Smooth muscle cell of the umbilical artery (primary cell): Measurements from ENCODE around the gene SCT. TPM values are rescaled to one million over a fixed set of nuclear protein-coding genes. Genes with fewer than 3 reads are reported as not detected.

Experiments
- total RNA-seq: library from RNA; depleted of rRNA; stranded (reverse); fragments of >200 nt; gene quantifications from 2 replicates; pipeline ENCODE4 v1.2.3, GENCODE V29; 2014

The SCT gene
- total RNA-seq = not detected in 2 replicates

DNA sequence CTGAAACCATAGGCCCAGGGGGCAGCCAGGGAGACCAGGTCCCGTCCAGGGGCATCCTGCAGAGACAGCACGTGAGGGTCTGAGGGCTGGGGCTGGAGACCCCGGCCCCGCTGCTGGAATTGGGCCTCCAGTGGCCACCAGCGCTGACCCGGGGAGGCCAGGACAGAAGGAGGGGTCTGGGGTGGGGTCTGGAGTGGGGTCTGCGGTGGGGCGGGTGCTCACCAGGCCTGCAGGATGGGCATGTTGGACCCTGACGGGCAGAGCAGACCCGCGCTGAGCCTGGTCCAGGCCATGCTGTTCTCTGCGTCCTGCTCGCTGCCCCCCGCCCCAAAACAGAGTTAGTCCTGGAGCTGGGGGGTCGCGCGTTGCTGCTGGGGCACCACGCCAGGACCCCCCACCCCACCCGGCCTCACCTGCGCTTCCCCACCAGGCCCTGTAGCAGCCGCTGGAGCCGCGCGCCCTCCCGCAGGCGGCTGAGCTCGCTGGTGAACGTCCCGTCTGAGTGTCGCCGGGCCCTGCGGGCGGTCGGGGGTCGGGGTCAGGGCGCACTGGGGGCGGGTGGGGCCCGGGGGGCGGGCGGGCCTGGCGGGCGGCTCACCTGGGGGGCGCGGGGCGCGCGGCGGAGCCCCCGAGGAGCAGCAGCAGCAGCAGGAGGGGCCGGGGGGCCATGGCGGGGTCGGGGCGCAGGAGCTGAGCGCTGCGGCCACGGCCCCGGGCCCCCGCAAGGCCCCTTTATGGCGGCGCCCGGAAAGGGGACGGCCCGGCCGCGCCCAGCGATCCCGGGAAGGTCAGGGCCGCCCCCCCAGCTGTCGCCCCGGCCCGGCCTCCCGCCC, at the start of gene SCT:
SCT (minus strand) TSS at position 707 of the 833 bp plus-strand sequence; CDS start at position 669, 38 bp downstream.

DNA sequence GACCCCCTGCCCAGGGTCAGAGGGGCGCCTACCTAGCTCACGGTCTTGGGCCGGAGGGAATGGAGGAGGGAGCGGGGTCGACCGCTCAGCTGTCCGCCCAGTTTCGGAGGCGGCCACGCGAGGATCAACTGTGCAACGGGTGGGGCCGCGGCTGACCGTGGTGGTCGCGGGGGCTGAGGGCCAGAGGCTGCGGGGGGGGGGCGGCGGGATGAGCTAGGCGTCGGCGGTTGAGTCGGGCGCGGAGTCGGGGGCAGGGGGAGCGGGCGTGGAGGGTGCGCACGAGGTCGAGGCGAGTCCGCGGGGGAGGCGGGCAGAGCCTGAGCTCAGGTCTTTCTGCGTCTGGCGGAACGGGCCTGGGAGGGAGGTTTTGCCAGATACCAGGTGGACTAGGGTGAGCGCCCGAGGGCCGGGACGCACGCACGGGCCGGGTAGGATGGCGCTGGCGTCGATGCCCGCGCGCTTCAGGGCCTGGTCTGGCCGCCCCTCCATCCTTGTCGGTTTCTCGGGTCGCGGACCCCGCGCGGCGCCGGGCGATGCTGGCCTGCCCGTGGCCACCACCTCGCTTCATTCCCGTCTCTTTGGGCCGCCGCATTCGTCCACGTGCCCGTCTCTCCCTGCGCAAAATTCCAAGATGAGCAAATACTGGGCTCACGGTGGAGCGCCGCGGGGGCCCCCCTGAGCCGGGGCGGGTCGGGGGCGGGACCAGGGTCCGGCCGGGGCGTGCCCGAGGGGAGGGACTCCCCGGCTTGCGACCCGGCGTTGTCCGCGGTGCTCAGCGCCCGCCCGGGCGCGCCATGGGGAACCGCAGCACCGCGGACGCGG, 9.7 kb upstream of the SCT start, which contains the start of gene DRD4:
DRD4 (plus strand) TSS at position 759 of the 822 bp plus-strand sequence; CDS start at position 795, 36 bp downstream.

GRCh38 chr11:624705-625635, 2.0 kb downstream of the SCT start, which contains the start of gene CDHR5:
CDHR5 (minus strand) TSS chr11:624955; CDS start chr11:624902, 53 bp downstream.

GRCh38 chr11:615504-616319, 11.3 kb downstream of the SCT start, which contains the start of gene IRF7:
IRF7 (minus strand) TSS chr11:615950; CDS start chr11:615364, 586 bp downstream.

Other genes with a start within 250 kb of the SCT start
- 0.69 and 1.8 TPM in 2 replicates for gene PKP3, start 233.0 kb downstream of the SCT start, total RNA-seq
- 8.1 and 14.0 TPM in 2 replicates for gene SIGIRR, start 212.2 kb downstream of the SCT start, total RNA-seq
- gene ANO9, start 185.2 kb downstream of the SCT start, total RNA-seq = not detected in 2 replicates
- gene PTDSS2, start 176.9 kb downstream of the SCT start, total RNA-seq = 30.9 and 31.2 TPM in 2 replicates
- 256 and 286 TPM in 2 replicates for gene RNH1, start 119.9 kb downstream of the SCT start, total RNA-seq
- gene HRAS, start 91.6 kb downstream of the SCT start, total RNA-seq = 32.1 and 44.6 TPM in 2 replicates
- gene LRRC56, start 89.7 kb downstream of the SCT start, total RNA-seq = 0.89 and 1.0 TPM in 2 replicates
- 0.30 and 0.60 TPM in 2 replicates for gene LMNTD2, start 66.4 kb downstream of the SCT start, total RNA-seq
- 7.1 and 13.3 TPM in 2 replicates for gene RASSF7, start 66.2 kb downstream of the SCT start, total RNA-seq
- gene PHRF1, start 50.7 kb downstream of the SCT start, total RNA-seq = 22.3 and 41.2 TPM in 2 replicates
- 5.9 and 6.5 TPM in 2 replicates for gene IRF7, start 11.2 kb downstream of the SCT start, total RNA-seq
- not detected in 2 replicates for gene CDHR5, start 2.2 kb downstream of the SCT start, total RNA-seq
- gene DRD4, start 10.1 kb upstream of the SCT start, total RNA-seq = 0.09 TPM in 1 of 2 replicates, not detected in the other
- 22.6 and 31.6 TPM in 2 replicates for gene DEAF1, start 68.0 kb upstream of the SCT start, total RNA-seq
- gene TMEM80, start 68.6 kb upstream of the SCT start, total RNA-seq = 8.3 and 10.1 TPM in 2 replicates
- 18.7 and 31.3 TPM in 2 replicates for gene EPS8L2, start 79.0 kb upstream of the SCT start, total RNA-seq
- gene TALDO1, start 120.3 kb upstream of the SCT start, total RNA-seq = 121 and 178 TPM in 2 replicates
- gene GATD1, start 150.3 kb upstream of the SCT start, total RNA-seq = 17.8 and 30.4 TPM in 2 replicates
- 0.89 and 1.8 TPM in 2 replicates for gene CEND1, start 162.9 kb upstream of the SCT start, total RNA-seq
- gene SLC25A22, start 171.1 kb upstream of the SCT start, total RNA-seq = 8.9 and 28.8 TPM in 2 replicates
- 15.7 and 15.8 TPM in 2 replicates for gene PIDD1, start 178.1 kb upstream of the SCT start, total RNA-seq
- 123 and 263 TPM in 2 replicates for gene RPLP2, start 182.8 kb upstream of the SCT start, total RNA-seq
- gene PNPLA2, start 191.7 kb upstream of the SCT start, total RNA-seq = 23.5 and 32.9 TPM in 2 replicates
- 0.30 and 1.2 TPM in 2 replicates for gene CRACR2B, start 200.7 kb upstream of the SCT start, total RNA-seq
- gene CD151, start 205.8 kb upstream of the SCT start, total RNA-seq = 986 and 1,024 TPM in 2 replicates
- gene POLR2L, start 215.3 kb upstream of the SCT start, total RNA-seq = 32.7 and 88.1 TPM in 2 replicates
- gene TSPAN4, start 215.7 kb upstream of the SCT start, total RNA-seq = 178 and 183 TPM in 2 replicates